ENCODE results near the gene ALDH16A1.

DNA sequence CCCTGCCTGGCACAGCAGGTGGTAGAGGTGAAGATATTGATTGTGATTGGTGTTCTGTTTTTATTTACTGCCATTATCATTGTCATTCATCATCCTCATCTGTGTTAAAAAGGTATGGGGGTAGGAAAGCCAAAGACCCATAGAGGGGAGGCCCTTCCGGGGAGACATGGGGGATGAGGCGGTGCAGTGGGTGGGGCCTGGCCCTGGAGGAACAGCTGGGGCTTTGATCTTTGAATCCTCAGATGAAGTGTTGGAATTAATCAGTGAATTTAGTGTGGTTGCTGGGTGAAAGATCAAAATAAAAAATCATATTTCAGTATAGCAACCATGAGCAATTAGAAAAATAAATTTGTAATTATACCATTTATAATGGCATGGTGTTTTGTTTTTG is 37.2 kb upstream of the ALDH16A1 start:
- TF ChIP-seq, protein P1, sequence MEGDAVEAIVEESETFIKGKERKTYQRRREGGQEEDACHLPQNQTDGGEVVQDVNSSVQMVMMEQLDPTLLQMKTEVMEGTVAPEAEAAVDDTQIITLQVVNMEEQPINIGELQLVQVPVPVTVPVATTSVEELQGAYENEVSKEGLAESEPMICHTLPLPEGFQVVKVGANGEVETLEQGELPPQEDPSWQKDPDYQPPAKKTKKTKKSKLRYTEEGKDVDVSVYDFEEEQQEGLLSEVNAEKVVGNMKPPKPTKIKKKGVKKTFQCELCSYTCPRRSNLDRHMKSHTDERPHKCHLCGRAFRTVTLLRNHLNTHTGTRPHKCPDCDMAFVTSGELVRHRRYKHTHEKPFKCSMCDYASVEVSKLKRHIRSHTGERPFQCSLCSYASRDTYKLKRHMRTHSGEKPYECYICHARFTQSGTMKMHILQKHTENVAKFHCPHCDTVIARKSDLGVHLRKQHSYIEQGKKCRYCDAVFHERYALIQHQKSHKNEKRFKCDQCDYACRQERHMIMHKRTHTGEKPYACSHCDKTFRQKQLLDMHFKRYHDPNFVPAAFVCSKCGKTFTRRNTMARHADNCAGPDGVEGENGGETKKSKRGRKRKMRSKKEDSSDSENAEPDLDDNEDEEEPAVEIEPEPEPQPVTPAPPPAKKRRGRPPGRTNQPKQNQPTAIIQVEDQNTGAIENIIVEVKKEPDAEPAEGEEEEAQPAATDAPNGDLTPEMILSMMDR (IDR thresholded peaks at IDR 0.05 in 8 of 11, conservative IDR thresholded peaks at IDR 0.05 in 3 of 11), result no peak
- TF ChIP-seq POLR2AphosphoS5 (IDR thresholded peaks at IDR 0.05), result no peak
